HepG2 (cell line): ENCODE measurements around the gene TOMM20. TPM values are rescaled to one million over a fixed set of nuclear protein-coding genes. Genes with fewer than 3 reads are reported as not detected.

ENCODE experiments used
- CEBPG ChIP-seq: IDR thresholded peaks from 2 replicates; pipeline ENCODE4 v1.6.1; 2016
- CREB1 ChIP-seq, 2 experiments: fragments of 450-650 bp in 1 of 2; IDR thresholded peaks; 2 replicates each; pipeline ENCODE4 v1.6.1; 2016 to 2017; ENCODE audit warnings: control low read depth in 1 of 2, mild to moderate bottlenecking in 1 of 2, missing compliant biosample characterization in 1 of 2, missing genetic modification characterization in 1 of 2
- ELF1 ChIP-seq: sonication (generic); formaldehyde crosslinking; IDR thresholded peaks from 2 replicates; pipeline ENCODE4 v1.4.0; 2020; ENCODE audit warnings: missing genetic modification reagents
- KLF15 ChIP-seq: sonication (generic); formaldehyde crosslinking; IDR thresholded peaks from 2 replicates; pipeline ENCODE4 v1.8.1; 2023; ENCODE audit warnings: borderline replicate concordance, mild to moderate bottlenecking, inconsistent platforms, missing genetic modification reagents, mixed read lengths
- REL ChIP-seq: sonication (generic); formaldehyde crosslinking; conservative IDR thresholded peaks from 2 replicates; pipeline ENCODE4 v1.8.0; 2022; ENCODE audit warnings: mild to moderate bottlenecking, missing genetic modification reagents, moderate library complexity
- SMAD1 ChIP-seq: sonication (generic); formaldehyde crosslinking; IDR thresholded peaks from 2 replicates; pipeline ENCODE4 v1.4.0; 2020; ENCODE audit warnings: missing genetic modification reagents, low read depth, mild to moderate bottlenecking, borderline replicate concordance
- SSRP1 ChIP-seq: IDR thresholded peaks from 2 replicates; pipeline ENCODE4 v1.6.1; 2016; ENCODE audit warnings: control low read depth
- ZFP41 ChIP-seq: sonication (generic); formaldehyde crosslinking; IDR thresholded peaks from 2 replicates; pipeline ENCODE4 v1.4.0; 2020; ENCODE audit warnings: mild to moderate bottlenecking, missing genetic modification reagents, borderline replicate concordance
- ZFX ChIP-seq: sonication (generic); formaldehyde crosslinking; IDR thresholded peaks from 2 replicates; pipeline ENCODE4 v1.4.0; 2020; ENCODE audit warnings: mild to moderate bottlenecking, low read depth, missing genetic modification reagents, moderate library complexity
- ZNF142 ChIP-seq: sonication (generic); formaldehyde crosslinking; IDR thresholded peaks from 2 replicates; pipeline ENCODE4 v1.4.0; 2020; ENCODE audit warnings: missing genetic modification reagents
- ZNF260 ChIP-seq: sonication (generic); formaldehyde crosslinking; IDR thresholded peaks from 2 replicates; pipeline ENCODE4 v1.4.0; 2020; ENCODE audit warnings: missing genetic modification reagents, low read depth, mild to moderate bottlenecking, borderline replicate concordance
- ZNF383 ChIP-seq: sonication (generic); formaldehyde crosslinking; IDR thresholded peaks from 2 replicates; pipeline ENCODE4 v1.4.0; 2020; ENCODE audit warnings: missing genetic modification reagents, mild to moderate bottlenecking, borderline replicate concordance
- ZNF546 ChIP-seq: sonication (generic); formaldehyde crosslinking; conservative IDR thresholded peaks from 2 replicates; pipeline ENCODE4 v1.8.1; 2023; ENCODE audit warnings: mild to moderate bottlenecking, missing genetic modification reagents
- ZNF589 ChIP-seq: sonication (generic); formaldehyde crosslinking; conservative IDR thresholded peaks from 2 replicates; pipeline ENCODE4 v1.8.0; 2022; ENCODE audit warnings: mild to moderate bottlenecking, moderate library complexity, missing genetic modification reagents
- ZNF773 ChIP-seq: sonication (generic); formaldehyde crosslinking; IDR thresholded peaks from 2 replicates; pipeline ENCODE4 v1.4.0; 2020; ENCODE audit warnings: missing genetic modification reagents, borderline replicate concordance
- polyA plus RNA-seq, 8 experiments: library from polyadenylated mRNA; depleted of rRNA in 3 of 8; stranded (reverse) in 7 of 8; unstranded in 1 of 8; fragments of >200 nt; fragmentation: Illumina TruSeq in 4 of 8; extraction: Trizol in 4 of 8; gene quantifications; 2 replicates each; pipeline versions ENCODE4 v1.2.1 to v1.2.3, GENCODE V29; 2011 to 2016; ENCODE audit warnings: low read depth in 4 of 8, missing spikeins in 1 of 8, mixed read lengths in 1 of 8; ENCODE audit not compliant: insufficient read depth in 1 of 8
- total RNA-seq, 5 experiments: library from RNA; depleted of rRNA; stranded (reverse); fragments of >200 nt; fragmentation: Illumina TruSeq; extraction: Trizol; gene quantifications; 2 replicates each; pipeline ENCODE4 v1.2.3, GENCODE V29; 2016; ENCODE audit warnings: low read depth in 1 of 5
- TF ChIP-seq, protein P1 (sequence below): sonication (generic); formaldehyde crosslinking; IDR thresholded peaks from 2 replicates; pipeline ENCODE4 v1.4.0; 2020; ENCODE audit warnings: low read depth, missing genetic modification reagents

The TOMM20 gene
- total and polyA plus RNA-seq, 2 of the 13 experiments (the other 11 are each of a cell fraction or from before 2014, with no cell fraction given) = 153 to 376 TPM

- TF ChIP-seq, protein P1, sequence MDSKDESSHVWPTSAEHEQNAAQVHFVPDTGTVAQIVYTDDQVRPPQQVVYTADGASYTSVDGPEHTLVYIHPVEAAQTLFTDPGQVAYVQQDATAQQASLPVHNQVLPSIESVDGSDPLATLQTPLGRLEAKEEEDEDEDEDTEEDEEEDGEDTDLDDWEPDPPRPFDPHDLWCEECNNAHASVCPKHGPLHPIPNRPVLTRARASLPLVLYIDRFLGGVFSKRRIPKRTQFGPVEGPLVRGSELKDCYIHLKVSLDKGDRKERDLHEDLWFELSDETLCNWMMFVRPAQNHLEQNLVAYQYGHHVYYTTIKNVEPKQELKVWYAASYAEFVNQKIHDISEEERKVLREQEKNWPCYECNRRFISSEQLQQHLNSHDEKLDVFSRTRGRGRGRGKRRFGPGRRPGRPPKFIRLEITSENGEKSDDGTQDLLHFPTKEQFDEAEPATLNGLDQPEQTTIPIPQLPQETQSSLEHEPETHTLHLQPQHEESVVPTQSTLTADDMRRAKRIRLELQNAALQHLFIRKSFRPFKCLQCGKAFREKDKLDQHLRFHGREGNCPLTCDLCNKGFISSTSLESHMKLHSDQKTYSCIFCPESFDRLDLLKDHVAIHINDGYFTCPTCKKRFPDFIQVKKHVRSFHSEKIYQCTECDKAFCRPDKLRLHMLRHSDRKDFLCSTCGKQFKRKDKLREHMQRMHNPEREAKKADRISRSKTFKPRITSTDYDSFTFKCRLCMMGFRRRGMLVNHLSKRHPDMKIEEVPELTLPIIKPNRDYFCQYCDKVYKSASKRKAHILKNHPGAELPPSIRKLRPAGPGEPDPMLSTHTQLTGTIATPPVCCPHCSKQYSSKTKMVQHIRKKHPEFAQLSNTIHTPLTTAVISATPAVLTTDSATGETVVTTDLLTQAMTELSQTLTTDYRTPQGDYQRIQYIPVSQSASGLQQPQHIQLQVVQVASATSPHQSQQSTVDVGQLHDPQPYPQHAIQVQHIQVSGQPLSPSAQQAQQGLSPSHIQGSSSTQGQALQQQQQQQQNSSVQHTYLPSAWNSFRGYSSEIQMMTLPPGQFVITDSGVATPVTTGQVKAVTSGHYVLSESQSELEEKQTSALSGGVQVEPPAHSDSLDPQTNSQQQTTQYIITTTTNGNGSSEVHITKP (CRISPR knock-in tag) = no peak
- TF ChIP-seq ZNF589 (0 out of 2 replicates have a peak, but pooled peaks have one; percentile 9), KLF15 (CRISPR knock-in tag) (0 out of 2 replicates have a peak, but pooled peaks have one; percentile 18), ZFP41 (CRISPR knock-in tag) (no peak), ZNF260 (CRISPR knock-in tag) (no peak), ELF1 (CRISPR knock-in tag) (0 out of 2 replicates have a peak, but pooled peaks have one; percentile 8), ZNF546 (no peak), CREB1 (IDR thresholded peaks at IDR 0.05) (no peak), CREB1 (CRISPR knock-in tag; IDR thresholded peaks at IDR 0.05) (no peak), REL (CRISPR knock-in tag) (peak; percentile 40; the same call in 1 of the 2 replicates), SSRP1 (peak; percentile 48; the same call in 1 of the 2 replicates), SMAD1 (CRISPR knock-in tag) (no peak), ZFX (CRISPR knock-in tag) (peak; percentile 66; the same call in 1 of the 2 replicates), ZNF383 (CRISPR knock-in tag) (no peak; the same call in 1 of the 2 replicates), ZNF142 (CRISPR knock-in tag) (0 out of 2 replicates have a peak, but pooled peaks have one; percentile 19), CEBPG (CRISPR knock-in tag) (0 out of 2 replicates have a peak, but pooled peaks have one; percentile 1), ZNF773 (CRISPR knock-in tag) (0 out of 2 replicates have a peak, but pooled peaks have one; percentile 24)
Observed at GRCh38 chr1:235073968-235074522, 54.6 kb downstream of the TOMM20 start (continued).
